ENCODE data around the gene EPS8L3.

- TF ChIP-seq TAF1 (IDR thresholded peaks at IDR 0.05; ENCODE audit: borderline replicate concordance, insufficient read depth, low read length) (no peak), FOXP2 (optimal IDR thresholded peaks at IDR 0.05; ENCODE audit: borderline replicate concordance, extremely low read depth, extremely low read length, insufficient read depth) (no peak), SIN3A (IDR thresholded peaks at IDR 0.05; ENCODE audit: borderline replicate concordance, insufficient read depth, low read length) (no peak), POLR2AphosphoS5 (IDR thresholded peaks at IDR 0.05; ENCODE audit: low read depth, low read length) (no peak)
Observed at GRCh38 chr1:109807402-109807801, 43.7 kb upstream of the EPS8L3 start.

Measured in PFSK-1 (cell line).